ENCODE results near the gene AMOTL2. TPM values are rescaled to one million over a fixed set of nuclear protein-coding genes. Genes with fewer than 3 reads are reported as not detected.

Gene AMOTL2
- polyA plus RNA-seq, 1 donor (not counting 4 experiments of a cell fraction or from before 2014, with no cell fraction given): 39.8 TPM

DNA sequence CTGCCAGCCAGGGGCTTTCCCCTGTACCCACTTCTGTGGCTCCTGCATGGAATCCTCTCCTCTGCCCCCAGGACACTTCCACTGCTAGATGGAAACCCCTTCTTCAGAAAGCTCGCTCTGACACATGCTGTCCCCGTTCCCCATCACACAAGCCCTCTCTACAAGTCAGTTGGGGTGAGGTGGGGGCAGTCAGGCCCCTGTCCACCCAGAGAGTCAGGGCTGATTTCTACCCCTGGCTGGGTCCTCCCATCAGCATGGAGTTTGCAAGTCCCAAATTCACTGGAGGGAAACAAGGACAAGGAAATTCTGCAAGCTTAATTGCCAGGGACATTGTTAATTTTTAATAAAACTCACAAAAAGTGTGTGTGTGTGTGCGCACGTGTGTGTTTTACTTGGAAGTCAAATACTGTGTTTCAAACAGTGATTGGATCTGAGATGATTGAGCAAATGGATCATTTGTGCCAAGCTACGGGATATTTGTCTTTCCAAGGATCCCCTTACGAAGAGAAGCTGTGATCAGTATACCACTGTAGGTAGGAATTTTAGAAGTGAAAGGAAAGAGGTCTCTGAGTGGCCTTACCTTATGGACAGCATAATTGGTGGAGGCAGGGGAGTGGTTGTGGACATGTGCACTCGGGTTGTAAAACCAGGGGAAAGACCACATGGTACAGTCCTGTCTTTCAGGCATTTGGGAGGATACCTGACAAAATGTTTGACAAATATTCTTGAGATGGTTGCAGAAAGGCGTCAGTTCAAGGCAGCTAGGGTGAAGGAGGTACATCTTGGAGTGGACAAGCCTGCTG is 1.5 kb upstream of the AMOTL2 start:
- dilution Hi-C loops (cut with MboI; ENCODE audit: extremely low pct_ligation_motif_present, low sequenced_read_pairs): no loop called here
- Histone ChIP-seq H3K9me3 (ENCODE audit: control insufficient read depth, low read depth, low read length) (no peaks in the 10 kb centered on the region), H3K9me1 (ENCODE audit: control insufficient read depth, extremely low read depth, insufficient read depth, low read length) (peaks cover 2% of the 10 kb centered on the region), H3K4me1 (ENCODE audit: control insufficient read depth, extremely low read depth, insufficient read depth, low read length) (peaks cover 60% of the 10 kb centered on the region), H3K27ac (ENCODE audit: control insufficient read depth, insufficient read depth, low read length) (no peak overlapping the region), H2AFZ (ENCODE audit: control insufficient read depth, low read length) (no peak overlapping the region), H3K36me3 (ENCODE audit: control insufficient read depth in 2 of 2, extremely low read depth in 1 of 2, insufficient read depth in 2 of 2, low read length in 2 of 2) (peaks cover 9 to 26% of the 10 kb centered on the region in 2 experiments), H3K27me3 (ENCODE audit: control insufficient read depth, extremely low read depth, insufficient read depth, low read length) (no peaks in the 10 kb centered on the region), H4K20me1 (ENCODE audit: control insufficient read depth, extremely low read depth, insufficient read depth, low read length) (peaks cover 18% of the 10 kb centered on the region), H3K4me2 (ENCODE audit: control insufficient read depth, extremely low read depth, insufficient read depth, low read depth, low read length) (peak overlapping the region; percentile 90), H3K9ac (ENCODE audit: control insufficient read depth, extremely low read depth, insufficient read depth, low read length) (peak overlapping the region; percentile 92), H3K4me3 (ENCODE audit: control insufficient read depth in 2 of 3, extremely low read depth in 1 of 3, insufficient read depth in 2 of 3, low read depth in 1 of 3, low read length in 3 of 3) (no peak overlapping the region), H3K79me2 (ENCODE audit: control insufficient read depth, insufficient read depth, low read length) (peaks cover 36% of the 10 kb centered on the region)
- FAIRE-seq (peak; percentile 29), DNase-seq (ENCODE audit: low read depth, low spot score) (no peak)
- no peak for TF ChIP-seq EZH2 (IDR thresholded peaks at IDR 0.05; ENCODE audit: low read length)
- TF ChIP-seq, protein P1, sequence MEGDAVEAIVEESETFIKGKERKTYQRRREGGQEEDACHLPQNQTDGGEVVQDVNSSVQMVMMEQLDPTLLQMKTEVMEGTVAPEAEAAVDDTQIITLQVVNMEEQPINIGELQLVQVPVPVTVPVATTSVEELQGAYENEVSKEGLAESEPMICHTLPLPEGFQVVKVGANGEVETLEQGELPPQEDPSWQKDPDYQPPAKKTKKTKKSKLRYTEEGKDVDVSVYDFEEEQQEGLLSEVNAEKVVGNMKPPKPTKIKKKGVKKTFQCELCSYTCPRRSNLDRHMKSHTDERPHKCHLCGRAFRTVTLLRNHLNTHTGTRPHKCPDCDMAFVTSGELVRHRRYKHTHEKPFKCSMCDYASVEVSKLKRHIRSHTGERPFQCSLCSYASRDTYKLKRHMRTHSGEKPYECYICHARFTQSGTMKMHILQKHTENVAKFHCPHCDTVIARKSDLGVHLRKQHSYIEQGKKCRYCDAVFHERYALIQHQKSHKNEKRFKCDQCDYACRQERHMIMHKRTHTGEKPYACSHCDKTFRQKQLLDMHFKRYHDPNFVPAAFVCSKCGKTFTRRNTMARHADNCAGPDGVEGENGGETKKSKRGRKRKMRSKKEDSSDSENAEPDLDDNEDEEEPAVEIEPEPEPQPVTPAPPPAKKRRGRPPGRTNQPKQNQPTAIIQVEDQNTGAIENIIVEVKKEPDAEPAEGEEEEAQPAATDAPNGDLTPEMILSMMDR (optimal IDR thresholded peaks at IDR 0.05 in 1 of 3, IDR thresholded peaks at IDR 0.05 in 1 of 3, conservative IDR thresholded peaks at IDR 0.05 in 1 of 3; ENCODE audit: extremely low read depth in 1 of 3, insufficient read depth in 2 of 3, low read length in 3 of 3): no peak

- no peak for DNase-seq (ENCODE audit: low read depth, low spot score)
- H3K79me2 ChIP-seq (ENCODE audit: control insufficient read depth, insufficient read depth, low read length): peaks cover 43% of the 10 kb centered on the region
- peaks cover 64% of the 10 kb centered on the region for H3K4me1 ChIP-seq (ENCODE audit: control insufficient read depth, extremely low read depth, insufficient read depth, low read length)
- peak overlapping the region; percentile 90 for H2AFZ ChIP-seq (ENCODE audit: control insufficient read depth, low read length)
- H3K4me3 ChIP-seq (ENCODE audit: control insufficient read depth in 2 of 3, extremely low read depth in 1 of 3, insufficient read depth in 2 of 3, low read depth in 1 of 3, low read length in 3 of 3): peak overlapping the region; percentile 67 to 99 (median 97)
- FAIRE-seq: peak; percentile 87
- peak overlapping the region; percentile 90 for H3K4me2 ChIP-seq (ENCODE audit: control insufficient read depth, extremely low read depth, insufficient read depth, low read depth, low read length)
- TF ChIP-seq, protein P1 (optimal IDR thresholded peaks at IDR 0.05 in 1 of 3, IDR thresholded peaks at IDR 0.05 in 1 of 3, conservative IDR thresholded peaks at IDR 0.05 in 1 of 3; ENCODE audit: extremely low read depth in 1 of 3, insufficient read depth in 2 of 3, low read length in 3 of 3): no peak
- no peak for TF ChIP-seq EZH2 (IDR thresholded peaks at IDR 0.05; ENCODE audit: low read length)
- peaks cover 2% of the 10 kb centered on the region for H3K9me1 ChIP-seq (ENCODE audit: control insufficient read depth, extremely low read depth, insufficient read depth, low read length)
- no peaks in the 10 kb centered on the region for H3K9me3 ChIP-seq (ENCODE audit: control insufficient read depth, low read depth, low read length)
- H3K9ac ChIP-seq (ENCODE audit: control insufficient read depth, extremely low read depth, insufficient read depth, low read length): peak overlapping the region; percentile 92
- peaks cover 17 to 33% of the 10 kb centered on the region in 2 experiments for H3K36me3 ChIP-seq (ENCODE audit: control insufficient read depth in 2 of 2, extremely low read depth in 1 of 2, insufficient read depth in 2 of 2, low read length in 2 of 2)
- H3K27me3 ChIP-seq (ENCODE audit: control insufficient read depth, extremely low read depth, insufficient read depth, low read length): no peaks in the 10 kb centered on the region
- peak overlapping the region; percentile 92 for H3K27ac ChIP-seq (ENCODE audit: control insufficient read depth, insufficient read depth, low read length)
- dilution Hi-C loops (cut with MboI; ENCODE audit: extremely low pct_ligation_motif_present, low sequenced_read_pairs): no loop called here
- H4K20me1 ChIP-seq (ENCODE audit: control insufficient read depth, extremely low read depth, insufficient read depth, low read length): peaks cover 25% of the 10 kb centered on the region
Observed at GRCh38 chr3:134374791-134375581, 739 bp upstream of the AMOTL2 start.

All from keratinocyte (primary cell).